Gastroesophageal sphincter (tissue), 4 donors: ENCODE measurements around the gene TGM3. TPM values are rescaled to one million over a fixed set of nuclear protein-coding genes. Genes with fewer than 3 reads are reported as not detected.

ENCODE experiments used
- ATAC-seq: fragments of 150-250 bp; one replicate; pipeline ENCODE4 v1.9.1; 2016; ENCODE audit warnings: mild to moderate bottlenecking, moderate library complexity
- H3K27ac ChIP-seq, 4 donors: fragments of 200-600 bp; sonication (generic) in 3 of 4; 1 replicate in 3 of 4; 2 replicates in 1 of 4; pipeline ENCODE4 v1.5.1; 2016 to 2019
- H3K27me3 ChIP-seq: fragments of 200-600 bp; sonication (generic); one replicate; pipeline ENCODE4 v1.5.1; 2019
- H3K36me3 ChIP-seq, 2 donors: fragments of 200-600 bp; sonication (generic); one replicate each; pipeline ENCODE4 v1.5.1; 2019; ENCODE audit warnings: control low read depth in 1 of 2
- H3K4me1 ChIP-seq, 3 donors: fragments of 200-600 bp; sonication (generic); 1 replicate in 2 of 3; 2 replicates in 1 of 3; pipeline ENCODE4 v1.5.1; 2016 to 2019; ENCODE audit warnings: control low read depth in 2 of 3
- H3K4me3 ChIP-seq, 2 donors: fragments of 200-600 bp; sonication (generic); one replicate each; pipeline ENCODE4 v1.5.1; 2019; ENCODE audit warnings: mild to moderate bottlenecking in 1 of 2, moderate library complexity in 1 of 2
- H3K9me3 ChIP-seq, 3 donors: fragments of 200-600 bp; sonication (generic); one replicate each; pipeline ENCODE4 v1.5.1; 2017 to 2019; ENCODE audit warnings: control low read depth in 2 of 3
- CTCF ChIP-seq, 4 experiments: fragments of 200-600 bp in 2 of 4; fragments of 450-650 bp in 2 of 4; sonication (generic) in 1 of 4; IDR thresholded peaks; one replicate each; pipeline ENCODE4 v1.5.1; 2017 to 2019; ENCODE audit warnings: antibody characterized with exemption in 4 of 4, mild to moderate bottlenecking in 2 of 4, moderate library complexity in 2 of 4
- EP300 ChIP-seq: sonication (generic); formaldehyde crosslinking; IDR thresholded peaks from one replicate; pipeline ENCODE4 v1.6.1; 2017; ENCODE audit warnings: antibody characterized with exemption, mild to moderate bottlenecking
- POLR2A ChIP-seq, 2 donors: fragments of 450-650 bp; IDR thresholded peaks; one replicate each; pipeline ENCODE4 v1.6.1; 2017; ENCODE audit warnings: antibody characterized with exemption in 2 of 2, mild to moderate bottlenecking in 2 of 2, moderate library complexity in 1 of 2
- POLR2AphosphoS5 ChIP-seq: sonication (generic); formaldehyde crosslinking; IDR thresholded peaks from one replicate; pipeline ENCODE4 v1.6.1; 2017; ENCODE audit warnings: antibody characterized with exemption
- WGBS, 2 donors: methylation state at CpG; one replicate each; pipeline ENCODE4 v1.1.5; 2018; ENCODE audit warnings: low coverage in 1 of 2; 5-methylcytosine and 5-hydroxymethylcytosine counted together
- total RNA-seq, 4 donors: library from RNA; depleted of rRNA; stranded (reverse); fragments of >200 nt; gene quantifications; one replicate each; pipeline ENCODE4 v1.1.0, GENCODE V29; 2016

Gene TGM3
- total RNA-seq, 4 donors from 2014 or later: 1.1 to 46.7 (median 4.1) TPM

- H3K4me3 ChIP-seq: no peak overlapping the region
- H3K27me3 ChIP-seq: peaks cover 23% of the 10 kb centered on the region
- no peaks in the 10 kb centered on the region for H3K9me3 ChIP-seq
- TF ChIP-seq POLR2AphosphoS5 (no peak), EP300 (no peak), CTCF (IDR thresholded peaks at IDR 0.05) (no peak), POLR2A (IDR thresholded peaks at IDR 0.05) (no peak)
- H3K4me1 ChIP-seq: no peaks in the 10 kb centered on the region
- no peak overlapping the region for H3K27ac ChIP-seq
- no peak for ATAC-seq
- H3K36me3 ChIP-seq: no peaks in the 10 kb centered on the region
- WGBS, 2 donors: 82 to 100% methylated on average over 2 to 6 of the region's 7 CpGs
Measured at GRCh38 chr20:2341336-2341735, 45.5 kb downstream of the TGM3 start.

- WGBS, 2 donors: 49 to 52% methylated on average over 3 of the region's 3 CpGs
- ATAC-seq: no peak
- Histone ChIP-seq H3K4me3 (no peak overlapping the region), H3K27ac (no peak overlapping the region), H3K9me3 (peaks cover 0 to 4% (median 0%) of the 10 kb centered on the region in 3 donors), H3K36me3 (no peaks in the 10 kb centered on the region), H3K4me1 (no peaks in the 10 kb centered on the region), H3K27me3 (peaks cover 24% of the 10 kb centered on the region)
- no peak for TF ChIP-seq POLR2A (IDR thresholded peaks at IDR 0.05)
- no peak for TF ChIP-seq CTCF (IDR thresholded peaks at IDR 0.05)
- no peak for TF ChIP-seq POLR2AphosphoS5
- no peak for TF ChIP-seq EP300
Measured at GRCh38 chr20:2342243-2342642, 46.4 kb downstream of the TGM3 start.

GRCh38 chr20:2346188-2346587 is 50.4 kb downstream of the TGM3 start:
- no peaks in the 10 kb centered on the region for H3K4me1 ChIP-seq
- WGBS, 2 donors: 52 to 54% methylated on average over 3 of the region's 3 CpGs
- no peak overlapping the region for H3K4me3 ChIP-seq
- no peaks in the 10 kb centered on the region for H3K36me3 ChIP-seq
- H3K27me3 ChIP-seq: peaks cover 35% of the 10 kb centered on the region
- no peak overlapping the region for H3K27ac ChIP-seq
- TF ChIP-seq POLR2AphosphoS5: no peak
- no peak for TF ChIP-seq CTCF (IDR thresholded peaks at IDR 0.05)
- TF ChIP-seq EP300: no peak
- TF ChIP-seq POLR2A (IDR thresholded peaks at IDR 0.05): no peak
- ATAC-seq: no peak
- peaks cover 0 to 7% (median 0%) of the 10 kb centered on the region in 3 donors for H3K9me3 ChIP-seq

GRCh38 chr20:2348336-2348735 is 52.5 kb downstream of the TGM3 start:
- no peak for ATAC-seq
- WGBS, 2 donors: 33 to 94% methylated on average over 1 to 3 of the region's 5 CpGs
- no peak overlapping the region for H3K4me3 ChIP-seq

More at GRCh38 chr20:2348336-2348735, 52.5 kb downstream of the TGM3 start:
- Histone ChIP-seq H3K27me3 (peaks cover 33% of the 10 kb centered on the region), H3K4me1 (no peaks in the 10 kb centered on the region), H3K27ac (no peak overlapping the region), H3K9me3 (peaks cover 0 to 7% (median 0%) of the 10 kb centered on the region in 3 donors), H3K36me3 (no peaks in the 10 kb centered on the region)
- TF ChIP-seq POLR2A (IDR thresholded peaks at IDR 0.05): no peak
- no peak for TF ChIP-seq EP300
- no peak for TF ChIP-seq CTCF (IDR thresholded peaks at IDR 0.05)
- TF ChIP-seq POLR2AphosphoS5: no peak
